ENCODE measurements around the gene CCR7. TPM values are rescaled to one million over a fixed set of nuclear protein-coding genes. Genes with fewer than 3 reads are reported as not detected.

CCR7 gene
- total and polyA plus RNA-seq, 2 of the 8 experiments (the other 6 are each of a cell fraction or from before 2014, with no cell fraction given): 0.12 to 0.17 TPM

DNA sequence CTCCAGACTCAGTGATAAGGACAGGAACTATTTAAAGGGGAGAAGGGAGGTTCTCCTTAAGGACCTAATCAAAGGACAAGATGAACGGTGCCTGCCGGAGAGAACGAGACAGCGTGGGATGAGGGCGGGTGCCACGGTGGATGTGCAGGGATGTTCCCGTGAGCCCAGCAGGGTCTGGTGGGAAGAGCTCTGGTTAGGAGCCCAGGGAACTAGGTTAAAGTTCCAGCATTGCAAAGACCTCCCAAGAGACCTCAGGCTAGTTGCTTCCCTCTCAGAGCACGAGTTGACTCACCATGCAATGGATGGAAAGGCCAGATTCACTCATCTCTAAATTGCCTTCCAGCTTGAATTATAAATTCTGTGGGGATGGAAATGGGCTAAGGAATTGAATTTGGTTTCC, 14.7 kb downstream of the CCR7 start:
- FAIRE-seq: no peak
- Histone ChIP-seq H3K27me3 (replicated peaks in 1 of 4; ENCODE audit: control insufficient read depth in 3 of 4, extremely low read depth in 1 of 4, insufficient read depth in 3 of 4, low read length in 3 of 4) (no peaks in the 10 kb centered on the region; a peak in 1 of 7 replicates), H2AK5ac (ENCODE audit: low read depth, low read length) (no peak overlapping the region), H4K5ac (ENCODE audit: insufficient read length, low read depth, low read length) (no peak overlapping the region), H2BK5ac (ENCODE audit: low read depth, low read length) (no peak overlapping the region), H3K9me3 (ENCODE audit: insufficient read depth in 2 of 2, low read depth in 1 of 2, low read length in 1 of 2) (no peaks in the 10 kb centered on the region), H3K9ac (replicated peaks in 1 of 4; ENCODE audit: extremely low read depth in 1 of 4, low read depth in 3 of 4, low read length in 3 of 4) (no peak overlapping the region), H4K20me1 (replicated peaks in 1 of 2; ENCODE audit: control insufficient read depth in 1 of 2, insufficient read depth in 2 of 2, low read length in 2 of 2) (no peaks in the 10 kb centered on the region), H2BK120ac (replicated peaks; ENCODE audit: low read depth, low read length) (no peak overlapping the region), H3K4ac (replicated peaks; ENCODE audit: insufficient read length, low read depth, low read length) (no peak overlapping the region), H3K56ac (replicated peaks; ENCODE audit: insufficient read length, low read depth, low read length) (no peak overlapping the region), H3K36me3 (ENCODE audit: control insufficient read depth in 2 of 4, insufficient read depth in 4 of 4, low read length in 3 of 4) (no peaks in the 10 kb centered on the region), H3K23me2 (ENCODE audit: low read depth, low read length) (no peaks in the 10 kb centered on the region; the same call in 1 of the 2 replicates), H2BK20ac (ENCODE audit: low read length) (no peak overlapping the region), H2BK15ac (ENCODE audit: low read length) (no peak overlapping the region), H3K79me1 (ENCODE audit: low read depth, low read length) (no peaks in the 10 kb centered on the region), H3K4me2 (ENCODE audit: insufficient read depth in 1 of 2, low read depth in 2 of 2, low read length in 2 of 2) (no peak overlapping the region), H4K8ac (ENCODE audit: extremely low read depth, insufficient read depth, low read length) (no peak overlapping the region), H3K18ac (ENCODE audit: extremely low read depth, low read length) (no peak overlapping the region), H3K23ac (ENCODE audit: insufficient read length) (no peak overlapping the region), H3K14ac (ENCODE audit: insufficient read length) (no peak overlapping the region), H4K91ac (replicated peaks; ENCODE audit: insufficient read length, low read length) (no peak overlapping the region), H3K4me3 (ENCODE audit: extremely low read depth in 1 of 4, insufficient read depth in 2 of 4, low read depth in 3 of 4, low read length in 4 of 4) (no peak overlapping the region), H3K27ac (ENCODE audit: low read depth, low read length) (no peak overlapping the region), H2AFZ (ENCODE audit: low read length) (no peak overlapping the region), H2BK12ac (ENCODE audit: low read depth, low read length) (no peak overlapping the region), H3K79me2 (ENCODE audit: control insufficient read depth in 1 of 2, insufficient read depth in 2 of 2, low read length in 2 of 2) (no peaks in the 10 kb centered on the region), H3K4me1 (replicated peaks in 1 of 4; ENCODE audit: control insufficient read depth in 3 of 4, insufficient read depth in 4 of 4, low read length in 3 of 4) (peaks cover 0 to 7% (median 1%) of the 10 kb centered on the region in 4 experiments; a peak in 2 of 7 replicates)
- CTCF ChIA-PET (ENCODE audit: partially characterized antibody): interaction anchor here (1.0 to 9.1 kb wide), 5 partner anchors 8 to 56 kb away, joined by 3 to 80 read pairs (median 35); no protein-coding TSS in a partner anchor
- no peak for DNase-seq (ENCODE audit: low read depth in 1 of 2, low spot score in 2 of 2)
- TF ChIP-seq MAFK (IDR thresholded peaks at IDR 0.05; ENCODE audit: low read depth, low read length) (no peak), KDM1A (IDR thresholded peaks at IDR 0.05; ENCODE audit: borderline replicate concordance, low read length) (no peak), FOSL1 (IDR thresholded peaks at IDR 0.05; ENCODE audit: insufficient read depth, low read depth, low read length) (no peak), POU5F1 (IDR thresholded peaks at IDR 0.05; ENCODE audit: low read depth, low read length) (no peak), NANOG (IDR thresholded peaks at IDR 0.05; ENCODE audit: insufficient read depth, low read depth, low read length, poor library complexity, severe bottlenecking) (no peak), MAX (IDR thresholded peaks at IDR 0.05) (no peak), CBX8 (IDR thresholded peaks at IDR 0.05; ENCODE audit: borderline replicate concordance, low read depth, low read length) (no peak), YY1 (IDR thresholded peaks at IDR 0.05; ENCODE audit: low read depth, low read length) (no peak), ATF2 (IDR thresholded peaks at IDR 0.05; ENCODE audit: low read length) (no peak)
- POLR2A ChIA-PET (ENCODE audit: partially characterized antibody): no interaction called here
- 87% methylated on average over 8 of the region's 8 CpGs; no CpG with 5 or more reads in 1 of the 2 experiments for WGBS, 2 experiments (ENCODE audit: extremely low coverage in 1 of 2, insufficient coverage in 1 of 2, insufficient read length in 1 of 2, insufficient replicate concordance in 2 of 2, low coverage in 1 of 2, low lambda C conversion rate in 2 of 2, missing lambda C conversion rate in 1 of 2)
